Activated B cell treated with CpG ODN at 0.5 μM for 24 hours (primary cell): Measurements from ENCODE around the gene ITGA11. TPM values are rescaled to one million over a fixed set of nuclear protein-coding genes. Genes with fewer than 3 reads are reported as not detected.

Experiments used
- ATAC-seq: fragments of 200-7000 bp; cut with Tn5 transposase; one replicate; pipeline ENCODE4 v1.10.0; 2021; ENCODE audit warnings: low read depth, mild to moderate bottlenecking, moderate library complexity
- CTCF ChIA-PET: fragments of 350-600 bp; sonication (Branson Sonifier 250); formaldehyde crosslinking; loops from one replicate; lab custom pipeline; 2021; ENCODE audit warnings: antibody characterized with exemption; lab: Charles Lee
- POLR2A ChIA-PET: fragments of 350-600 bp; sonication (Branson Sonifier 250); formaldehyde crosslinking; loops from one replicate; lab custom pipeline; 2021; ENCODE audit warnings: antibody characterized with exemption; lab: Charles Lee
- DNase-seq: peaks from one replicate; pipeline ENCODE4 v3.0.0; 2022
- H3K27ac Mint-ChIP-seq: one replicate; pipeline ENCODE4 v1.8.0; 2020; ENCODE audit warnings: mixed read lengths
- H3K27me3 Mint-ChIP-seq: one replicate; pipeline ENCODE4 v1.8.0; 2021; ENCODE audit warnings: mixed read lengths
- H3K36me3 Mint-ChIP-seq: one replicate; pipeline ENCODE4 v1.8.0; 2021; ENCODE audit warnings: low read depth, mixed read lengths
- H3K4me1 Mint-ChIP-seq: one replicate; pipeline ENCODE4 v1.8.0; 2021; ENCODE audit warnings: mixed read lengths
- H3K4me3 Mint-ChIP-seq: one replicate; pipeline ENCODE4 v1.8.0; 2020; ENCODE audit warnings: mild to moderate bottlenecking, mixed read lengths
- H3K9me3 Mint-ChIP-seq: one replicate; pipeline ENCODE4 v1.8.0; 2020; ENCODE audit warnings: mixed read lengths
- CTCF ChIP-seq: fragments of 200-600 bp; IDR thresholded peaks from one replicate; pipeline ENCODE4 v1.8.0; 2022; ENCODE audit warnings: antibody characterized with exemption, mild to moderate bottlenecking
- intact Hi-C: fragments of 100-400 bp; cut with micrococcal nuclease; formaldehyde crosslinking; loops from one replicate; pipeline ENCODE4 v1.15.1; 2024
- total RNA-seq: library from RNA; stranded (reverse); gene quantifications from 2 replicates; pipeline ENCODE4 v1.2.3, GENCODE V29; 2022

ITGA11 gene
- total RNA-seq, 1 donor from 2014 or later, result not detected

- intact Hi-C loops, result no loop called here
- Mint-ChIP-seq H3K4me1 (no peaks in the 10 kb centered on the region), H3K27ac (no peak overlapping the region), H3K9me3 (no peaks in the 10 kb centered on the region), H3K36me3 (no peaks in the 10 kb centered on the region), H3K27me3 (no peaks in the 10 kb centered on the region), H3K4me3 (no peak overlapping the region)
- ChIA-PET POLR2A (interaction anchor here (0.6 kb wide), 1 partner anchor 39 kb away, joined by 3 read pairs; no protein-coding TSS in a partner anchor), CTCF (no interaction called here)
- TF ChIP-seq CTCF, result no peak
- ATAC-seq (no peak), DNase-seq (no peak)
Measured at GRCh38 chr15:68340726-68341671, 91.0 kb downstream of the ITGA11 start.

GRCh38 chr15:68339481-68339880 is 92.5 kb downstream of the ITGA11 start:
- ChIA-PET POLR2A (no interaction called here), CTCF (no interaction called here)
- Mint-ChIP-seq H3K27me3 (no peaks in the 10 kb centered on the region), H3K4me1 (no peaks in the 10 kb centered on the region), H3K9me3 (no peaks in the 10 kb centered on the region), H3K27ac (no peak overlapping the region), H3K4me3 (no peak overlapping the region), H3K36me3 (no peaks in the 10 kb centered on the region)
- no peak for ATAC-seq
- TF ChIP-seq CTCF, result no peak
- intact Hi-C loops, result no loop called here
- DNase-seq, result no peak

GRCh38 chr15:68337826-68338225 is 94.1 kb downstream of the ITGA11 start:
- intact Hi-C loops, result no loop called here
- H3K4me1 Mint-ChIP-seq, result no peaks in the 10 kb centered on the region
- H3K27ac Mint-ChIP-seq, result no peak overlapping the region
- peaks cover 5% of the 10 kb centered on the region for H3K27me3 Mint-ChIP-seq
- TF ChIP-seq CTCF, result no peak
- H3K36me3 Mint-ChIP-seq, result no peaks in the 10 kb centered on the region
- H3K9me3 Mint-ChIP-seq, result no peaks in the 10 kb centered on the region
- POLR2A ChIA-PET, result no interaction called here
- ATAC-seq (no peak), DNase-seq (no peak)
- no peak overlapping the region for H3K4me3 Mint-ChIP-seq
- CTCF ChIA-PET, result no interaction called here

- no peak for TF ChIP-seq CTCF
- POLR2A ChIA-PET, result no interaction called here
- no peak overlapping the region for H3K27ac Mint-ChIP-seq
- intact Hi-C loops, result no loop called here
- H3K4me3 Mint-ChIP-seq, result no peak overlapping the region
- no peaks in the 10 kb centered on the region for H3K9me3 Mint-ChIP-seq
- H3K4me1 Mint-ChIP-seq, result no peaks in the 10 kb centered on the region
- peaks cover 7% of the 10 kb centered on the region for H3K27me3 Mint-ChIP-seq
- DNase-seq (no peak), ATAC-seq (no peak)
- no peaks in the 10 kb centered on the region for H3K36me3 Mint-ChIP-seq
- CTCF ChIA-PET, result no interaction called here
Measured at GRCh38 chr15:68336516-68336915, 95.4 kb downstream of the ITGA11 start.

- CTCF ChIA-PET, result no interaction called here
- no peaks in the 10 kb centered on the region for H3K4me1 Mint-ChIP-seq
- POLR2A ChIA-PET, result no interaction called here
- ATAC-seq (no peak), DNase-seq (no peak)
- no peaks in the 10 kb centered on the region for H3K9me3 Mint-ChIP-seq
- no peak for TF ChIP-seq CTCF
- H3K4me3 Mint-ChIP-seq, result no peak overlapping the region
- peaks cover 7% of the 10 kb centered on the region for H3K27me3 Mint-ChIP-seq
- H3K36me3 Mint-ChIP-seq, result no peaks in the 10 kb centered on the region
- H3K27ac Mint-ChIP-seq, result no peak overlapping the region
- intact Hi-C loops, result no loop called here
Measured at GRCh38 chr15:68335655-68336054, 96.3 kb downstream of the ITGA11 start.
